GM19452 (cell line): ENCODE measurements around the gene EDN1.

Source experiments
- ATAC-seq: cut with Tn5 transposase; IDR thresholded peaks from one replicate; pipeline ENCODE4 v1.9.1; 2021; ENCODE audit not compliant: unreplicated experiment

The EDN1 gene

GRCh38 chr6:12289933-12290820 is at the start of gene EDN1:
TSS of gene EDN1 (plus strand) at chr6:12290361. CDS start at chr6:12290630, 269 bp downstream.
- peak; percentile 80 for ATAC-seq

- no peak for ATAC-seq
Observed at GRCh38 chr6:12241493-12242175, 48.5 kb upstream of the EDN1 start.

GRCh38 chr6:12243169-12243568 is 47.0 kb upstream of the EDN1 start:
- ATAC-seq = no peak

GRCh38 chr6:12245360-12245759 is 44.8 kb upstream of the EDN1 start:
- no peak for ATAC-seq

GRCh38 chr6:12245763-12246718 is 44.1 kb upstream of the EDN1 start:
- ATAC-seq = no peak

GRCh38 chr6:12246900-12247299 is 43.3 kb upstream of the EDN1 start:
- no peak for ATAC-seq

- ATAC-seq = no peak
Observed at GRCh38 chr6:12249541-12250382, 40.4 kb upstream of the EDN1 start.

- ATAC-seq = no peak
Observed at GRCh38 chr6:12250383-12250770, 39.8 kb upstream of the EDN1 start.

- no peak for ATAC-seq
Observed at GRCh38 chr6:12254210-12254609, 36.0 kb upstream of the EDN1 start.

GRCh38 chr6:12258191-12258590 is 32.0 kb upstream of the EDN1 start:
- no peak for ATAC-seq

GRCh38 chr6:12258591-12259075 is 31.5 kb upstream of the EDN1 start:
- ATAC-seq = no peak

GRCh38 chr6:12260458-12261093 is 29.6 kb upstream of the EDN1 start:
- ATAC-seq = no peak

GRCh38 chr6:12261502-12261901 is 28.7 kb upstream of the EDN1 start:
- no peak for ATAC-seq

GRCh38 chr6:12262236-12263061 is 27.7 kb upstream of the EDN1 start:
- no peak for ATAC-seq

GRCh38 chr6:12263403-12263802 is 26.8 kb upstream of the EDN1 start:
- ATAC-seq = no peak

GRCh38 chr6:12264671-12265070 is 25.5 kb upstream of the EDN1 start:
- ATAC-seq = no peak

- no peak for ATAC-seq
Observed at GRCh38 chr6:12265296-12265695, 24.9 kb upstream of the EDN1 start.

GRCh38 chr6:12265791-12266190 is 24.4 kb upstream of the EDN1 start:
- no peak for ATAC-seq

- no peak for ATAC-seq
Observed at GRCh38 chr6:12266571-12266970, 23.6 kb upstream of the EDN1 start.
